NB4 (cell line): ENCODE data around the gene KLC3.

Source experiments
- DNase-seq: peaks from one replicate; pipeline ENCODE4 v3.0.0; 2010; ENCODE audit warnings: low read depth
- H3K4me3 ChIP-seq: one replicate; pipeline ENCODE4 v1.5.1; 2011; ENCODE audit warnings: mild to moderate bottlenecking, low read depth, low read length, moderate library complexity
- CTCF ChIP-seq: IDR thresholded peaks from one replicate; pipeline ENCODE4 v1.5.1; 2012; ENCODE audit warnings: low read depth, low read length
- MYC ChIP-seq: IDR thresholded peaks from 2 replicates; pipeline ENCODE4 v1.6.1; 2011; ENCODE audit warnings: low read depth, low read length
- POLR2A ChIP-seq: IDR thresholded peaks from 2 replicates; pipeline ENCODE4 v1.6.1; 2011; ENCODE audit warnings: mild to moderate bottlenecking; ENCODE audit not compliant: insufficient read length; ENCODE audit errors: extremely low read depth
- TF ChIP-seq, protein P1 (sequence below): IDR thresholded peaks from 2 replicates; pipeline ENCODE4 v1.6.1; 2011; ENCODE audit warnings: low read depth, low read length

KLC3 gene

GRCh38 chr19:45297674-45298073 is 42.9 kb upstream of the KLC3 start:
- no peak overlapping the region for H3K4me3 ChIP-seq
- DNase-seq, result no peak
- no peak for TF ChIP-seq MYC
- no peak for TF ChIP-seq CTCF
- TF ChIP-seq POLR2A, result no peak

- no peak overlapping the region for H3K4me3 ChIP-seq
- no peak for DNase-seq
- TF ChIP-seq POLR2A (no peak), MYC (no peak)
- TF ChIP-seq, protein P1, sequence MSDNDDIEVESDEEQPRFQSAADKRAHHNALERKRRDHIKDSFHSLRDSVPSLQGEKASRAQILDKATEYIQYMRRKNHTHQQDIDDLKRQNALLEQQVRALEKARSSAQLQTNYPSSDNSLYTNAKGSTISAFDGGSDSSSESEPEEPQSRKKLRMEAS, result no peak
Observed at GRCh38 chr19:45298264-45298663, 42.3 kb upstream of the KLC3 start.

- no peak overlapping the region for H3K4me3 ChIP-seq
- TF ChIP-seq MYC (no peak), POLR2A (no peak), CTCF (no peak)
- TF ChIP-seq, protein P1, result no peak
- DNase-seq, result no peak
Observed at GRCh38 chr19:45299719-45300118, 40.8 kb upstream of the KLC3 start.

DNA sequence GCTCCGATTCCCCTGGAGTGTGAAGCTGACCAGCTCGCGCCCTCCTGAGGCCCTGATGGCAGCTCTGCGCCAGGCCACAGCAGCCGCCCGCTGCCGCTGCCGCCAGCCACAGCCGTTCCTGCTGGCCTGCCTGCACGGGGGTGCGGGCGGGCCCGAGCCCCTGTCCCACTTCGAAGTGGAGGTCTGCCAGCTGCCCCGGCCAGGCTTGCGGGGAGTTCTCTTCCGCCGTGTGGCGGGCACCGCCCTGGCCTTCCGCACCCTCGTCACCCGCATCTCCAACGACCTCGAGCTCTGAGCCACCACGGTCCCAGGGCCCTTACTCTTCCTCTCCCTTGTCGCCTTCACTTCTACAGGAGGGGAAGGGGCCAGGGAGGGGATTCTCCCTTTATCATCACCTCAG is 38.1 kb upstream of the KLC3 start:
- H3K4me3 ChIP-seq, result no peak overlapping the region
- TF ChIP-seq MYC (no peak), POLR2A (no peak), CTCF (no peak)
- TF ChIP-seq, protein P1, result no peak
- no peak for DNase-seq

GRCh38 chr19:45303269-45304060 is 37.1 kb upstream of the KLC3 start:
- no peak for TF ChIP-seq POLR2A
- no peak for TF ChIP-seq MYC
- TF ChIP-seq, protein P1, result no peak
- no peak for TF ChIP-seq CTCF
- no peak overlapping the region for H3K4me3 ChIP-seq
- no peak for DNase-seq

GRCh38 chr19:45304141-45304926 is 36.2 kb upstream of the KLC3 start:
- no peak overlapping the region for H3K4me3 ChIP-seq
- no peak for TF ChIP-seq MYC
- no peak for TF ChIP-seq POLR2A
- TF ChIP-seq, protein P1, result no peak
- no peak for TF ChIP-seq CTCF
- no peak for DNase-seq
